NCI-H146 (cell line): Measurements from ENCODE around the gene CRYGD.
"Not testable (repeated sequence)": the region's sequence is repeated elsewhere in the genome, so short reads cannot be mapped to it uniquely, and the experiment has no call there.

ENCODE experiments used
- DNase-seq: peaks from one replicate; lab custom pipeline; 2025; lab: John Stamatoyannopoulos, UW

CRYGD gene

DNA sequence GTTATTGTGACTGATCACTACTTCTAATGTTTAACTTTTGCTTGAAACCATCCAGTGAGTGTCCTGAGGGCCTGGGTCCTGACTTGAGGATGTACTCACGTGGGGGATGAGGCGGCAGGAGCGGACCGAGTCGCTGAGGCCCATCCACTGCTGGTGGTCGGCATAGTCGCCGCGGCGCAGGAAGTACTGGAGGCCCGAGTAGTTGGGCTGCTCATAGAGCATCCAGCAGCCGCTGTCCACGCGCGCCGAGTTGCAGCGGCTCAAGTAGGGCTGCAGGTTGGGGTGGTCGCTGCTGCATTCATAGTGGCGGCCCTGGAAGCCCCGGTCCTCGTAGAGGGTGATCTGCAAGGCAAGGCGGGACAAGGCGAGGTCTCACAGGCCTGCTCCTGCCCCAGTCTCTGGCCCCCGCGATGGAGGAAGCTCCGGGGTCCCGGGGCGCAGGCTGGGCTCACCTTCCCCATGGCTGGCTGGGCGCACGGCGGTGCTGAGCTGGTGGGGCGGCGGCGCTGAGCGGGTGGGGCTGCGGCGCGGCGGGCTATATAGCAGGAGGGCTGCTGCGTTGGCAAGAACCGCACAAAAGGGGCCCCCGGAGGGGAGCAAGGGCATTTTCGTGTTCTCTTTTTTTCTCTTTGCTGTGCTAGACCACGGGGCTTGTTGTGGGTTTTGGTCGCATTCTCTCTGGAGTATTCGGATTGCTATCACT, at the start of gene CRYGD:
Gene CRYGD (minus strand): TSS at position 512 of the 703 bp plus-strand sequence. CDS start 51 bp downstream, at position 461.
- not testable (repeated sequence) for DNase-seq

DNA sequence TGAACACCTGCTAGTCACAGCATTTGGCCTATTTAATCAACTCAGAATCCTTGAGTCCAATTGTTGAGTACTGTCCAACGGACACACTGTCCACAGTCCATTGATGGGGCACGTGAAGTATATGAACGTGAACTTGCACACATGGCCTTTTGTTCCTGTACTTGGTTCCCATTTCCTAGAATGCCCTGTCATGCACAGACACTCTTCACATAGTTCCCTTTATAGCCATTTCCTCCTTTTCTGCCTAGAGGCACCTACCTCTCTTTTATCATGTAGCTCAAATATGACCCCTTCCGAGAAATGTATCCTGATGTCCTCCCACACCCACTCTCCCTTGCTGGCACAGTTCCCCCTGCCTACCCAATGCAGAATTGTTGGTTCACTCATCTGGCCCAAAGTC, 47.8 kb upstream of the CRYGD start:
- DNase-seq, result no peak

DNA sequence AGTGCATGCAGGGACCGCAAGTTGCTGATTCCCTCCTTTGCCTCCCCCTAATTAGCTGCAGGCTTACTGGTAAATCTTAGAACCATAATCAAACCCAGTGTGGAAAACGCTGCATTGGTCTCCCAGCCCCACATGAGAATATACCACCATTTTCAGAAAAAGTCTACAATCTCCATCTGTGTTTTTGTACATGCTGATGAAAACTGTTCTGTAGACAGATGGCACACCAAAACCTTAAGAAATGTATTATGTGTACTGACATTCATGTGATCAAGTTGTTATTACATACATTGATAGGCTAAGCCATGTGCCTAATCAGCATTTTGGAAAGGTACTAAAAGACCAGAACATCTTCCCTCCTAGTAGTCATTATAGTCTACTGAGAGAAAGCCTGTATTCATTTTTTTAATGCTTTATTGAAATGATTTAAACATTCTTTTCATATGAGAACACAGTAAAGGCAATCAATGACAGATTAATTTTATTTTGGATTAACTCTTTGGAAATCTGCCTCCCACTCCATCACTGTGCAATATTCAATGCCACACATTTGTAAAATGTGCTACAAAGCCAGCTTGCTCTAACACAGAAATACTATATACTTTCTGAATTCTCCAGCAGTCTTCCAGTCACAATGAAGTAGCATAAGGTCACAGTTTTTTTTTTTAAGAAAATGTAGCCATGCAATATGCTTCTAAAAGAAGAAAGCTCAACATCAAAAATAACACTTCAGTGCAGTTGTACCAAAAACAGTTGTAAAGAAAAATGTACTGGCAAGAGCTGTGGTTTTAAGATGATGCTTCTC, 40.8 kb upstream of the CRYGD start:
- DNase-seq, result no peak

DNA sequence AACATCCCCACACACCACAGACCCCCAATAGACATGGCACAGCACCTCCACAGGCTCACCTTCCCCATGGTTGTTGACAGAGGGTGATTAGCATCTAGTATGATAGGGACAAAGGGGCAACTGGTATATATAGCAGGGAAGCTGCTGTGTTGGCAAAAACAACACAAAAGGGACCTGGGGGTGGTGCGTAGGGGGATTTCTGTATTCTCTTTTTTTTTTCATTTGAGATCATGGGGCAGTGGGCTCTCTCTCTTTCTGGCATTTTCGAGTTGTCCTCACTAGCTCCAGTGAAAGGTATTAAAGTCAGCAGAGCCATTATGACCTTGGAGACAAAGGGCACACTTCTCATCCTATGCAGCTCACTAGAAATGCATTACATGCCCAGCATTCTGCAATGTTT, 39.2 kb upstream of the CRYGD start, which contains the start of gene CRYGA:
Gene CRYGA (minus strand): TSS at position 101 of the 400 bp plus-strand sequence. CDS start 33 bp downstream, at position 68.
- no peak for DNase-seq

DNA sequence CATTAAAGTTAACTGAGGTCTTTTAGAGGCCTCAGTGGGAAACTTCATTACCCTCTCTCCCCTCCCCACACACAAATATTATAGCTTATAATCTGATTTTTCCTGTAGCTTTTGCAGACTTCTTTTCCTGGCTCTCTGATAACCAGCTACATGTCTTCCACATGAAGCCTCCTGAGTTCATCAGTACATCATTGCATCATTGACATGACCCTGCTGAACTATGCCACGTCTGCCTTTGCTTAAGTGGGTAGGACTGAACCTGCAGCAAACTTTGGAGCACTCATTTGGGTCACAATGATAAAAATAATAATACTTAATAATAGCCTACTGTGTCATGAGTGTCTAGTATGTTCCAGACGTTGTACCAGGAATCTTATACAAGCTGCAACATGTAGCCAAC, 32.1 kb upstream of the CRYGD start:
- no peak for DNase-seq

DNA sequence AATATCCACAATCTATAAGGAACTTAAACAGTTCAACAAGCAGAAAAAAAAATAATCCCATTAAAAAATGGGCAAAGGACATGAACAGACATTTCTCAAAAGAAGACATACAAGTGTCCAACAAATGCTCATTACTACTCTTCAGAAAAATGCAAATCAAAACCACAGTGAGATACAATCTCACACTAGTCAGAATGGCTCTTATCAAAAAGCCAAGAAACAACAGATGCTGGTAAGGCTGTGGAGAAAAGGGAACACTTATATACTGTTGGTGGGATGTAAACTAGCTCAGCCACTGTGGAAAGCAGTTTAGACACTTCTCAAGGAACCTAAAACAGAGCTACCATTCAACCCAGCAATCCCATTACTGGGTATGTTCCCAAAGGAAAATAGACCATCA, 28.8 kb upstream of the CRYGD start:
- no peak for DNase-seq

DNA sequence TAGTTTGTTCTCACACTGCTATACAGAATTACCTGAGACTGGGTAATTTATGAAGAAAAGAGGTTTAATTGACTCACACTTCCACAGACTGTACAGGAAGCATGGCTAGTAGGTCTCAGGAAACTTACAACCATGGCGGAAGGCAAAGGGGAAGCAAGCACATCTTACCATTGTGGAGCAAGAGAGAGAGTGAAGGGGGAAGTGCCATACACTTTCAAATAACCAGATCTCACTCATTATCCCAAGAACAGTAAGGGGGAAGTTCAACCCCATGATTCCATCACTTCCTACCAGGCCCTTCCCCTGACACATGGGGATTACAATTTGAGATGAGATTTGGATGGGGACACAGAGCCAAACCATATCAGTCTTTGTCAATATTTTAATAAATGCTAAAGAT, 26.6 kb upstream of the CRYGD start:
- DNase-seq, result no peak

DNA sequence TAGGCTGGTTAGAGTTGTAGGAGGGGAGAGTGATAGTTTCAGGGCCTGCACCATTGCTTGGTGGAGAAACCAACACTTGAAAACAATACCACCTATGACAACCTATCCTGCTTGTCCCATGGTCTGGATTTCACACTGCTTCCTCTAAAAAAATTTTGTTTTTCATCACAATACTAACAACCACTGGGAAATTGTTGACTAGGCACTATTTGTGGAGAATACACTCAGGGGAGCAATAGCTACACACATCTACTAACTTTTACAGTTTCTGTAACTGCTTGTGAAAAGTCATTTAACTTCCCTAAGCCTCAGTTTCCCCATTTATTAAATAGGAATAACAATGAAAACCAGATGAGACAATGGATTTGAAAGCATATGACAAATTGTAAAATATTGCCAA, 25.8 kb upstream of the CRYGD start:
- DNase-seq, result no peak

DNA sequence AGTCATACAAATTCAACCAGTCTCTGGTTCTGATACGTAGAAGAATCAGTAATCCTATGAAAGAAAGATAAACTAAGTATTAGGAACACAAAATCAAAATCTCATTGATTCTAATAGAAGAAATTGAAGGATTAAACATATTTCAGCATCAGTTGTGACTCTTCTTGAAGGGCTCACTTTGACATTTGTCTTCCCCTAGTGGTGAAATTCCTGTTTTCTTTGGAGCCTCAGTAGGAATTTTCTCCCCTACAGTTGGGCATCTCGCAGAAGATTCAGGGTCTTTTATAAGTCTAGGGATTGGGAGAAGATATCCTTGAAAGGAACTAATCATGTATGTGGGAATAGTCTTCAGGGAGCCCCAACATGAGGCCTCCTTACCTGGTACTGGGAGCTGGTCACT, 24.5 kb upstream of the CRYGD start:
- no peak for DNase-seq

DNA sequence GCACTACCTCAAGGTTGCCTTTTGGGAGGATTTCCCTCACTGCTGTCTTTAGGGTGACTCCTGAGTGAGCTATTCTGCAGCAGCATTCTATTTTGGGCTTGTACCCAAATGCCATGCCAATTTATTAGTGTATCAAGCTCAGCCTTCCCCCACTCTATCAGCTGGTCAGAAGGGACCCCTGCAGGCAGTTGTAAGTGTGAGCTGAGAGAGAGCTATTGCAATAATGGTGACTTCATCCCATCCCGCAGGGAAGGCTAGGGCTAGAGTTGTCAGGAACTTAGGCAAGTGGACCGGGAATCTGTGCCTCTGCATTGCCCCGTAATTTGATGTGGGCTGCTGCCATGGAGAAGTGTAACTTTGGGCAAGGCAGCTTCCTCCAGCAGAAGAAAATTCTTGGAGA, 23.4 kb upstream of the CRYGD start:
- DNase-seq, result no peak

DNA sequence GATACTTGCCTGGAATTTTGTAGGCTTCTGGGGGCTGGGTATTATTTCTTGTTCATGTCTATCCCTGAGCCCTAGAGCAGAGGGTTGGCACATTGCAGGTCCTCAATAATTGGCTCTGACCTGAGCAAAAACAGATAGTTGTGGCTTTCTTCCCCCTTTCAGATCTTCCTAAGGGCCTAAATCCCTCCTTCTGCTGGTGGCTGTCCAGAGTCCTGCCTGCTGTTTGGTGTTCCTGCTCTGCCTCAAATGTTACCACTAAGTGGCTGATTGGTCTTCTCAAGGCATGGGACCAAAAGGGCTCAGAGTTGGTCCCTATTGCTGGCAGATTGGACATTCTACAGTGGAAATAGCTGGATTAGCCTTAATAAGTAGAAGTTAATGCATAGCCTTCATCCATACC, 22.7 kb upstream of the CRYGD start:
- DNase-seq, result no peak

DNA sequence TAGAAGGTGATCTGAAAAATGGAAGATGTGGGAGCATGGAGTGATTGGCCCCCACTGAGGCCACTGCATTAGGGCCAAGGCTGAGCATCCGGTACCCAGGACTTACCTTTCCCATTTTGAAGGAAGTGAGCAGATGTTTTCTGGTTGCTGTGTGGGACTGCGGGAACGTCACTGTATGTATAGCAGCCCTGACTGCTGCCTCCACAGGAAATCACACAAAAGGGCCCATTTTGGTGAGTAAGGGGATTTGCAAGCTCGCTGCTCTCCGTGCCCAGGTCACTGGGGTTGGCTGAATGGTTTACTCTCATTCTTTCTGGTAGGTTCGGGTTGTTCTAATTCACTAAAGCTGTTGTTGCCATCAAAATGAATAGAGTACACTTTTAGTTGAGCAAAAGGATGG, 21.7 kb upstream of the CRYGD start, which contains the start of gene CRYGB:
Gene CRYGB (minus strand): TSS at position 153 of the 400 bp plus-strand sequence. CDS start 38 bp downstream, at position 115.
- no peak for DNase-seq

DNA sequence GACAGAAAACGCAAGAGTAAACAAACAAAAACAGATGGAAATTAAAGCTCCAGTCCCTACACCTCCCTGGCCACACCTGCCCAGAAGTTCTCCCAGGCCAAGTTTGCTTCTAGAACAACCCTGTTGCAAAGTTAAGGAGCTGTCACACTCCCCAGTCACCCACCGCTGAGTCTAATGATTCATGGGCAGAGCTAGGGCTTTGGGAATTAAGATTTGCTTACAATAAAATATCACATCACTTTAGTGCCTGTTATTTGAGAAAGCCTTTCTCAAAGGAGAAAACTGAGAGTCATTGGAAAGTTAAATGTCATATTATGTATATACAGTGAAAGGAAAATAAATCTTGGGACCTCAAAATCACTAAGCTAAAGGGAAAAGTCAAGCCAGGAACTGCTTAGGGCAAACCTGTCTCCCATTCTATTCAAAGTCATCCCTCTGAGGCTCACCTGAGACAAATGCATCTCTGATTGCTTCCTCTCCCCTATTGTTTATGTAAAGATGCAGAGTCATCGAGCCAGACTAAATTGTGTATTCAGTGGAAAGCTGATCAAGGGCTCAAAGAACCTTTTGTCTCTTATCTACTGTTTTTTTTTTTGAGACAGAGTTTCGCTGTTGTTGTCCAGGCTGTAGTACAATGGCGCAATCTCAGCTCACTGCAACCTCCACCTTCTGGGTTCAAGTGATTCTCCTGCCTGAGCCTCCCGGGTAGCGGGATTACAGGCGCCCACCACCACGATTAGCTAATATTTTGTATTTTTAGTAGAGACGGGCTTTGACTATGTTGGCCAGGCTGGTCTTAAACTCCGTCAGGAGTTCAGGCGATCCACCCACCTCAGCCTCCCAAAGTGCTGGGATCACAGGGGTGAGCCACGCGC, 18.8 kb upstream of the CRYGD start:
- DNase-seq, result peak; percentile 54

DNA sequence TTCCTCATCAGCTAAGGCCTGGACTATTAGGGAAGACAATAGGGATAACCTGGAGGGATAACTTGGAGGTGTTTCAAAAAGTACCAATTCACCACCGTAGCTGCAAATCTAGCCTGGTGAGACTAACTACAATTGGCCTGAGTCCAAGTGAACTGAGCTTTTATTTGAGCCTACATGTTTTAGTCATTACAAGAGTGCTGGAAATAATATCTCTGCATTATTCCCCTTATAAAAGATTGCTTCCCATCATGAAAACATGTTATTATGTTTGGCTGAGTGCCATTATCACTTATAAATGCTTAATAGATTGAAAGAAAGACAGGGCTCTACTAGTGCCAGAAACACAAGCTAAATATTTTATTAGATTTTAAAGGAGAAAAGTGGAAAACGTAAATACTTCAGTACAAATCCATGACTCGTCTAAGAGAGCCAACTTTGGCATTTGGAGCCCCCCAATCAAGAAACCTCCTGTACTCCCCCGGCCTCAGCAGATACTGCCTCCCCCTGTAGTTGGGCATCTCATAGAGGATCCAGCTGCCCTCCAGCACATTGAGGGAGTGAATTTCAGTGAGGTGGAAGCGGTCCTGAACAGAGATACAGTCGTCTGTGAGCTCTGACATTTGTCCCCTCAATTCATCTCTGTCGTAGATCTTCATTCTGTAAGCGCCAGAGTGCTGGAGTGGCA, 18.1 kb upstream of the CRYGD start:
- peak; percentile 46 for DNase-seq

DNA sequence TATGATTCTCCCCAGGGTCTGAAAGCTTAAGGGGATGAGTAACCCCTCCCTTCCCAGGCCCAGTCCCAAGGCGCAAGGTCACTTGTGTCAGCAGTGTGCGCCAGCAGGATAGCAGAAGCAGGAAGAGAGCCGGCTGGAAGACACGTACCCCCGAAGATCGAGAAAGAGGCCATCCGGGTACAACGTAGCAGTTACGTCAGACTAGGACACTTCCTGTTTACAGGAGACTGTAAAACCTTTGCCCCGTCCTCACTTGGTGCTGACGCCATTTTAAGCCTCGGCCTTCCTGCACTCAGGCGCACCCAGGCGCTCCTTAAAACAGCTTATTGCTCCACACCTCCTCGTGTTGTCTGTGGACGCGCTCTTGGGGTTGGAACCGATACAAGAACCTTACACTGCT, 15.1 kb upstream of the CRYGD start:
- no peak for DNase-seq

DNA sequence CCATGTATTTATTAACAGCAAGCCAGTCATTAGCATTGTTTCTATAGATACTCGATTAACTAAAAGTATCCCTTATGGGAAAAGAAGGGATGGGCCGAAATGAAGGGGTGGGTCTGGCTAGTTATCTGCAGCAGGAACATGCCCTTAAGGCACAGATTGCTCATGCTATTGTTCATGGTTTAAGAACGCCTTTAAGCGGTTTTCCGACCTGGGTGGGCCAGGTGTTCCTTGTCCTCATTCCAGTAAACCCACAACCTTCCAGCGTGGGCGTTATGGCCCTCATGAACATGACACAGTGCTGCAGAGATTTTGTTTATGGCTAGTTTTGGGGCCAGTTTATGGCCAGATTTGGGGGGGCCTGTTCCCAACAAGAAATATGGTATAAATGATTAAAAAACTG, 14.0 kb upstream of the CRYGD start:
- not testable (repeated sequence) for DNase-seq

DNA sequence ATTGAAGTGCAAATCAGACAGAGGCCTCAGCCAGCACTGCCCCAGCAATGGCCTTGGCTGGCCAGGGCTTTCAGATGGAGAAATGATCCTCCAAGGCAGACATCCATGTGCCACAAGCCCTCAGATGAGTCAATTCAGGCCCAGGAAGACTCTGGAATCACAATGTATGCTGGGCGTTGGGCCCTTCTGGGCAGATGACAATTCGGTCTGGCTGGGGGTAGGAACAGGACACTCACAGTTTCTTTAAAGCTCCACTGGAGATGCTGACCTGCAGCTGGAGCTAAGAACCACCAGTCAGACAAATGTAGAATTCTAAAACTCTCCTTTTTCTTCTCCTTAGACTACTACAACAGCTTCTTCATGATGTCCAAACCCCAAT, 12.4 kb upstream of the CRYGD start:
- DNase-seq, result no peak

DNA sequence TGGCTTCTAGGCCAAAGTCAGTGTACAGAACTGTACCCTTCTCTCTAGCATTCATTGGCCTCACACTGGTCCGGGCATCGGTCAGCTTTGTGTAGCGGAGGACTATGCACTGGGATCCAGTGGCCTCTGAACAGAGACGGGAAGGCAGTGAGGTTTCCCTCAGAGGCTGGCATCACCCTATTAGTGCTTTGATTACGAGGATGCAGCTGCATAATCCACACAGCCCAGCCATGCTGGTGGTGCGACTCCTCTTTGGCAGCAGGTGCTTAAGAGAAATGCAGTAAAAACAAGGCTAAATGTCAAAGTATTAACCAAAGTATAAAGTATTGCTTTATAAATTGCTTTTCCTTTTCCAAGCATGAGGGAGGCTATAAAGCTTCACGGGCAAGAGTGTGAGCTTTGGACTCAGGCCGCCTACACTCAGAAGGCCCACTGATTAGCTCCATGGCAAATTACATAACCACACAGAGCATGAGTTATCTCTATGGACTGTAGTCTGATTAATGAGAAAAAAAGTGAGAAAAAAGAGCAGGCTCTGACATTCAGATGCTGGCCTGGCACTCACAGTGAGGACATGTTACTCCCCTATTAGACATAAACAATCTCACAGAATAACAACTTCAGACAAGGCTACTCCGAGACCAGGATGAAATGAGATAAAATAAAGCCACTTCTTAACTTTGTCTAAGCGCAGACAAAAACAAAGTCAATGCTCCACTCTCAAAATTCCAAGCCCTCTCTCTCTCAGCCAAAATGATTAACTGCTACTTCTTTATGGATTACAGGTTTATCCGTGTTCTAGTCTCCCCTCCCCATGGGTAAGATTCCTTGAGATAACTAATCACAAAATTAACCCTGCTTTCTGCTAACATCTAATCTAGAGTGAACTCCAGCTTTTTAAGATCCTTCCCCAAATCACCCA, 11.7 kb upstream of the CRYGD start:
- DNase-seq, result no peak

DNA sequence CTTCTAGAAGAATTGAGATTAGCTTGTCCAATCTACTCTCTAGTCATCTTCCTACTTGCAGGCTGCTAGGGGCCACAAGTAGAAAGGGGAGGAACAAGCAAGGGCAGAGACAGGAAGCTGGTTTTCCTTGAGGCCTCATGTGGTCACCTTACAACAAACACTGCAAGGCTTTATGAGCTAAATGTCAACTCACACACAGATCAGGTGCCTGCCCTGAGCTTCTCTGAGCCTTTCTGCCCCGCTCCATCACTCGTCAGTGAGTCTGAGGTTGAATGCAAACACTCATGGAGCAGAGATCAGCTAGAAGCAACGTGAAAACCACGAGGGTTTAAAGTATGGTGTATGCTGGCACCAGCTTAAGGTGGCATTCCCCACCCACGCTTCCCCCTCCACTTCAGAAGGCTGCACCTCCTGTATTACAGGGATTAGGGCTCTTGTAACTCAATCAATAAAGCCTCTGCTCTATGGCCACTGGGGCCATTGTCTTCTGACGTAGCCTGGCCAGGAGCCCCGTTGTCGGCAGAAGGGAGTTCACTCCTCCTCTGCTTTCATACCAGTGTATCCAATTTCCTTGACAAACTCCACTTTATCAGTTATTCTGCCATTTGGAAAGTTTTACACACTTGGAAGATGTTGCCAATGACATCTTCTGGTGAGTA, 10.7 kb upstream of the CRYGD start:
- no peak for DNase-seq

DNA sequence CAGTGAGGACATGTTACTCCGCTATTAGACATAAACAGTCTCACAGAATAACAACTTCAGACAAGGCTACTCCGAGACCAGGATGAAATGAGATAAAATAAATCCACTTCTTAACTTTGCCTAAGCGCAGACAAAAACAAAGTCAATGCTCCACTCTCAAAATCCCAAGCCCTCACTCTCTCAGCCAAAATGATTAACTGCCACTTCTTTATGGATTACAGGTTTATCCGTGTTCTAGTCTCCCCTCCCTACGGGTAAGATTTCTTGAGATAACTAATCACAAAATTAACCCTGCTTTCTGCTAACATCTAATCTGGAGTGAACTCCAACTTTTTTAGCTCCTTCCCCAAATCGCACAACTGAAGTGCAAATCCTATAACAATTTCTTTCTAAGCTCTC, 6.4 kb upstream of the CRYGD start:
- no peak for DNase-seq
